Measurements from ENCODE around the gene DCC. TPM values are rescaled to one million over a fixed set of nuclear protein-coding genes. Genes with fewer than 3 reads are reported as not detected.

DCC gene
- total and polyA plus RNA-seq, 2 experiments from 2014 or later: 0.53 to 0.73 TPM

- Histone ChIP-seq H3K4me2 (peak overlapping the region; percentile 71), H2AFZ (no peak overlapping the region), H3K27ac (ENCODE audit: low read depth) (no peak overlapping the region), H3K4me3 (peak overlapping the region; percentile 88), H3K27me3 (ENCODE audit: insufficient read depth) (peaks cover 50% of the 10 kb centered on the region), H3K4me1 (ENCODE audit: insufficient read depth) (peaks cover 37% of the 10 kb centered on the region), H3F3A (replicated peaks; ENCODE audit: low read depth) (0 out of 2 replicates have a peak, but pooled peaks cover 3% of the 10 kb centered on the region), H3K36me3 (ENCODE audit: insufficient read depth) (no peaks in the 10 kb centered on the region), H3K9me2 (ENCODE audit: insufficient read depth) (0 out of 2 replicates have a peak, but pooled peaks cover 3% of the 10 kb centered on the region), H4K20me1 (replicated peaks; ENCODE audit: insufficient read depth) (no peaks in the 10 kb centered on the region), H3K79me2 (replicated peaks; ENCODE audit: insufficient read depth) (no peaks in the 10 kb centered on the region)
- ATAC-seq (peak; percentile 21), DNase-seq (ENCODE audit: low spot score) (peak; percentile 25)
- Mint-ChIP-seq H3K27me3 (ENCODE audit: insufficient read depth, low read depth, poor library complexity) (no peaks in the 10 kb centered on the region), H3K27ac (no peak overlapping the region), H3K4me3 (no peak overlapping the region), H3K36me3 (ENCODE audit: low read depth) (no peaks in the 10 kb centered on the region), H3K4me1 (peaks cover 24% of the 10 kb centered on the region; the same call in 2 of the 3 replicates), H3K9me3 (no peaks in the 10 kb centered on the region; the same call in 2 of the 3 replicates)
- TF ChIP-seq ZNF114 (CRISPR knock-in tag; IDR thresholded peaks at IDR 0.05): no peak
- TF ChIP-seq EZH2 (IDR thresholded peaks at IDR 0.05; ENCODE audit: low read depth, unreplicated experiment): no peak
- no peak for TF ChIP-seq POLR2AphosphoS5 (IDR thresholded peaks at IDR 0.05; ENCODE audit: low read depth)
- TF ChIP-seq NANOG (IDR thresholded peaks at IDR 0.05; ENCODE audit: borderline replicate concordance): no peak
- no peak for TF ChIP-seq ZNF331 (CRISPR knock-in tag; IDR thresholded peaks at IDR 0.05; ENCODE audit: low read depth)
- TF ChIP-seq STAT1 (IDR thresholded peaks at IDR 0.05; ENCODE audit: unreplicated experiment): no peak
- TF ChIP-seq EZH2phosphoT487 (IDR thresholded peaks at IDR 0.05; ENCODE audit: unreplicated experiment): no peak
- no peak for TF ChIP-seq CTCF (conservative IDR thresholded peaks at IDR 0.05; ENCODE audit: low read depth in 2 of 2)
- TF ChIP-seq CREB1 (CRISPR knock-in tag; IDR thresholded peaks at IDR 0.05; ENCODE audit: low read depth): no peak
- TF ChIP-seq JUNB (IDR thresholded peaks at IDR 0.05; ENCODE audit: unreplicated experiment): no peak
- TF ChIP-seq, protein P1, sequence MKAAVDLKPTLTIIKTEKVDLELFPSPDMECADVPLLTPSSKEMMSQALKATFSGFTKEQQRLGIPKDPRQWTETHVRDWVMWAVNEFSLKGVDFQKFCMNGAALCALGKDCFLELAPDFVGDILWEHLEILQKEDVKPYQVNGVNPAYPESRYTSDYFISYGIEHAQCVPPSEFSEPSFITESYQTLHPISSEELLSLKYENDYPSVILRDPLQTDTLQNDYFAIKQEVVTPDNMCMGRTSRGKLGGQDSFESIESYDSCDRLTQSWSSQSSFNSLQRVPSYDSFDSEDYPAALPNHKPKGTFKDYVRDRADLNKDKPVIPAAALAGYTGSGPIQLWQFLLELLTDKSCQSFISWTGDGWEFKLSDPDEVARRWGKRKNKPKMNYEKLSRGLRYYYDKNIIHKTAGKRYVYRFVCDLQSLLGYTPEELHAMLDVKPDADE (IDR thresholded peaks at IDR 0.05): no peak
Observed at GRCh38 chr18:52342456-52342855, 2.5 kb downstream of the DCC start.

DNA sequence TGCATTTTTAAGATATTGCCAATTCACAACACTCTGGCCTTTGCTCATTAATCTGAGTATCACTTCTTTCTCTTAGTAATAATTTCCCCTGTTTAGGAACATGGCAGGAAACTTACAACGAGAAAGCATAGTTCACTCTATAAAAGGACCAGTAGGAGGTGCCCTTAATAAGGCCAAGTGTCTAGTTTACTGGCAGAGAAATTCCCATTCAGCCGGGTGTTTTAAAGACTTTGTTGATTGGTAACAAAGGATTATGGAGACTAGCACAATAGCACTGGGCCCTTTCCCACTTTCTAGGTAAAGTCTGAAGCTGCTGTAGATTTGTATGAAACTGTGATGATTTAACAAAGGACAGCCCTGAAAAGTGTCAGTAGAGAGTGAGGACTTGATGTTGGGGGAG, 3.1 kb downstream of the DCC start:
- peaks cover 2% of the 10 kb centered on the region; the same call in 1 of the 3 replicates for H3K9me3 Mint-ChIP-seq
- peaks cover 2% of the 10 kb centered on the region; the same call in 1 of the 3 replicates for H3K36me3 Mint-ChIP-seq (ENCODE audit: low read depth)
- Histone ChIP-seq H3K36me3 (ENCODE audit: insufficient read depth) (no peaks in the 10 kb centered on the region), H3F3A (replicated peaks; ENCODE audit: low read depth) (0 out of 2 replicates have a peak, but pooled peaks cover 3% of the 10 kb centered on the region), H3K79me2 (replicated peaks; ENCODE audit: insufficient read depth) (no peaks in the 10 kb centered on the region), H4K20me1 (replicated peaks; ENCODE audit: insufficient read depth) (no peaks in the 10 kb centered on the region), H2AFZ (no peak overlapping the region), H3K9me2 (ENCODE audit: insufficient read depth) (0 out of 2 replicates have a peak, but pooled peaks cover 3% of the 10 kb centered on the region), H3K4me3 (no peak overlapping the region), H3K27me3 (ENCODE audit: insufficient read depth) (peaks cover 45% of the 10 kb centered on the region), H3K27ac (ENCODE audit: low read depth) (no peak overlapping the region), H3K4me1 (ENCODE audit: insufficient read depth) (peaks cover 37% of the 10 kb centered on the region), H3K4me2 (no peak overlapping the region)
- TF ChIP-seq POLR2AphosphoS5 (IDR thresholded peaks at IDR 0.05; ENCODE audit: low read depth) (no peak), EZH2 (IDR thresholded peaks at IDR 0.05; ENCODE audit: low read depth, unreplicated experiment) (no peak), CTCF (conservative IDR thresholded peaks at IDR 0.05; ENCODE audit: low read depth in 2 of 2) (peak; percentile 65 to 66)
- TF ChIP-seq, protein P1 (IDR thresholded peaks at IDR 0.05): no peak
- no peaks in the 10 kb centered on the region for H3K27me3 Mint-ChIP-seq (ENCODE audit: insufficient read depth, low read depth, poor library complexity)
- H3K4me3 Mint-ChIP-seq: no peak overlapping the region
- DNase-seq (ENCODE audit: low spot score): peak; percentile 67
- peak; percentile 12 for ATAC-seq
- peaks cover 24% of the 10 kb centered on the region; the same call in 2 of the 3 replicates for H3K4me1 Mint-ChIP-seq
- no peak overlapping the region for H3K27ac Mint-ChIP-seq

Data from GM23338 (cell line).